ENCODE data around the gene INSYN2A.

The INSYN2A gene

DNA sequence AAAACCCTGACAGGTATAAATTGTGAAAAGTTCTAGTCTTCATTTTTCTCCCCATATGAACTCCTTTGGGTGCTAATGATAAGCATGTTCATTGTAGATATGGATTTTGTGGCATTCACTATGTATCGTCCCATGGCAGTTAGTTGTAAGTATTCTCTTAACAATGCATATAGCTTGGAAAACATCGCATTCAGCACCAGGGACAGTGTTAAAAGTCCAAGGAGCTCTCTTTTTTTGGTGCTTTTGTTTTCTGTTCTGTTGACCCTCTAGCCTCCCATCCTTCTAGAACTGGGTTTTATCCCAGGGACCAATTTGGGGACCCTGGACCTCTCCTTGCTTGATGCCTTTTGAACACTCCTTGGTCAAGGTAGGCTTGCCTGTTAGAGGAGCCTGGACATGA lies 37.7 kb downstream of the INSYN2A start:
- Histone ChIP-seq H3K27me3 (ENCODE audit: control insufficient read depth in 3 of 3, insufficient read depth in 3 of 3, low read depth in 1 of 3, low read length in 3 of 3) (no peaks in the 10 kb centered on the region), H3K9ac (ENCODE audit: low read depth, low read length, poor library complexity) (no peak overlapping the region), H3K18ac (ENCODE audit: low read length) (no peak overlapping the region), H4K8ac (ENCODE audit: low read depth, low read length) (no peak overlapping the region), H3K14ac (ENCODE audit: low read length) (no peak overlapping the region), H3K79me1 (ENCODE audit: low read depth, low read length) (no peaks in the 10 kb centered on the region), H3K4ac (ENCODE audit: low read length) (no peak overlapping the region), H3K4me2 (ENCODE audit: insufficient read depth, low read length, poor library complexity, severe bottlenecking) (no peak overlapping the region), H2AFZ (ENCODE audit: low read length) (no peak overlapping the region), H3K27ac (replicated peaks; ENCODE audit: low read length) (no peak overlapping the region), H2BK120ac (ENCODE audit: low read depth, low read length) (no peak overlapping the region), H2BK5ac (ENCODE audit: low read length) (no peak overlapping the region), H3K23ac (ENCODE audit: low read depth, low read length, poor library complexity) (no peak overlapping the region), H3K4me1 (ENCODE audit: control insufficient read depth in 2 of 2, insufficient read depth in 1 of 2, low read depth in 1 of 2, low read length in 2 of 2) (peaks cover 0 to 2% of the 10 kb centered on the region in 2 donors), H4K91ac (ENCODE audit: low read depth, low read length, poor library complexity) (no peak overlapping the region), H2BK12ac (ENCODE audit: low read length) (no peak overlapping the region), H3K36me3 (replicated peaks in 1 of 2; ENCODE audit: control insufficient read depth in 2 of 2, insufficient read depth in 2 of 2, low read length in 2 of 2) (no peaks in the 10 kb centered on the region), H3K9me3 (replicated peaks in 1 of 2; ENCODE audit: control insufficient read depth in 2 of 2, insufficient read depth in 1 of 2, low read depth in 1 of 2, low read length in 2 of 2) (no peaks in the 10 kb centered on the region), H3K4me3 (ENCODE audit: low read length in 2 of 2) (no peak overlapping the region), H2BK15ac (ENCODE audit: low read length) (no peak overlapping the region), H2AK5ac (ENCODE audit: low read depth, low read length) (no peak overlapping the region)
- no peak for DNase-seq (ENCODE audit: low spot score)
- WGBS, 2 donors (ENCODE audit: extremely low coverage in 2 of 2, insufficient read length in 2 of 2, insufficient replicate concordance in 1 of 2) = no CpG with 5 or more reads among the region's 2 CpGs

DNA sequence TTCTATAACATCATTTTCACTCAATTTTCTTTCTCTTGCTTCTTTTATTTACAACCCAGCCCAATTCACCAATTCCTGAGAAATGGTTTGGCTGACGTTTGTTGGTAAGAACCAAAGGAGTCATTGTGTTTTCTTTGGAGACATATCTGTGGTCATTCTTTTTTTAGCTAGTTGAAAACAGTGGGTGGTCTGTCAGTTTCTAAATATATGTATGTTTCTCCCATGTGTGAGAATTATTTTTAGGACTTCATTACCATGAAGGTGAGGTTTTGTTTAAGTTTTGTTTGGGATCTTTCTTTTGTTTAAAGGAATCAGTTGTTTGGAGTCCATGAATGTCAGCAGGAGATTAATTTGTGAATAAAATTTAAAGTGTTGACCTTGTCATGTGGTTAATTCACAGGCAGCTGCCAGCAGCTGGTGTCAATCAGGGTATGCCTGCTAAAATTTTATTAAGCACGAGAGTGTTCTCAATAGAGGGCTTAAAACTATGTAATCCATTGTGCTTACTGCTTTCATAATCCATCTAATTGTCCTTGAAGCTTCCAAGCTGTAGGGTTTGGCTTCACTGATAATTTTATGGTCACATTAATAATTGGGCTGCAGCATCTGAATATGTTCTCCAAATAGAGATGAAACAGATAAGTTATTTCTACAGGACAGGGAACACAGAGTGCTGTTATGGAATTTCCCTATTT lies 38.7 kb downstream of the INSYN2A start:
- Histone ChIP-seq H2AFZ (ENCODE audit: low read length) (no peak overlapping the region), H2AK5ac (ENCODE audit: low read depth, low read length) (no peak overlapping the region), H2BK15ac (ENCODE audit: low read length) (no peak overlapping the region), H3K27ac (replicated peaks; ENCODE audit: low read length) (no peak overlapping the region), H3K14ac (ENCODE audit: low read length) (no peak overlapping the region), H3K9me3 (replicated peaks in 1 of 2; ENCODE audit: control insufficient read depth in 2 of 2, insufficient read depth in 1 of 2, low read depth in 1 of 2, low read length in 2 of 2) (no peaks in the 10 kb centered on the region), H3K36me3 (replicated peaks in 1 of 2; ENCODE audit: control insufficient read depth in 2 of 2, insufficient read depth in 2 of 2, low read length in 2 of 2) (no peaks in the 10 kb centered on the region), H3K4ac (ENCODE audit: low read length) (no peak overlapping the region), H4K8ac (ENCODE audit: low read depth, low read length) (no peak overlapping the region), H2BK12ac (ENCODE audit: low read length) (no peak overlapping the region), H2BK120ac (ENCODE audit: low read depth, low read length) (no peak overlapping the region), H3K18ac (ENCODE audit: low read length) (no peak overlapping the region), H3K9ac (ENCODE audit: low read depth, low read length, poor library complexity) (no peak overlapping the region), H3K4me3 (ENCODE audit: low read length in 2 of 2) (no peak overlapping the region), H3K4me1 (ENCODE audit: control insufficient read depth in 2 of 2, insufficient read depth in 1 of 2, low read depth in 1 of 2, low read length in 2 of 2) (no peaks in the 10 kb centered on the region), H4K91ac (ENCODE audit: low read depth, low read length, poor library complexity) (no peak overlapping the region), H3K27me3 (ENCODE audit: control insufficient read depth in 3 of 3, insufficient read depth in 3 of 3, low read depth in 1 of 3, low read length in 3 of 3) (no peaks in the 10 kb centered on the region), H2BK5ac (ENCODE audit: low read length) (no peak overlapping the region), H3K4me2 (ENCODE audit: insufficient read depth, low read length, poor library complexity, severe bottlenecking) (no peak overlapping the region), H3K79me1 (ENCODE audit: low read depth, low read length) (no peaks in the 10 kb centered on the region), H3K23ac (ENCODE audit: low read depth, low read length, poor library complexity) (no peak overlapping the region)
- no peak for DNase-seq (ENCODE audit: low spot score)
- WGBS, 2 donors (ENCODE audit: extremely low coverage in 2 of 2, insufficient read length in 2 of 2, insufficient replicate concordance in 1 of 2) = no CpG with 5 or more reads among the region's 2 CpGs

DNA sequence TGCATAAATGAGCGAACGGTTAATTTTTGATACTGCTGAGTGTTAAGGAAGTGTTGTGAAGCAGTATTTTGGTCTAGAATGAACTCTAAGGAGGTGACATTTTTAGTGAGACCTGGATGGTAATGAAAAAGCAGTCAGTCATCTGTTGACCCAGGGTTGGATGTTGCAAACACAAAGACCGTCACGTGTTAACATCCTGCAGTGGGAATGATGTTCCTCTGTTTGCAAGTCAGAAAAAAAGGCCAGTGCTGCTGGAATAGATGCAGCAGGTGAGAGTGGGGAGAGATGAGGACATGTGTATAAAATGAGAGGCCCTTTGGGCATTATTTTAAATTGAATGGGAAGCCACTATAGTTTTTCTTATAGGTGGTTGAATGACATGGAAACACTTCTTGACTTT lies 39.3 kb downstream of the INSYN2A start:
- no peak overlapping the region for H2BK15ac ChIP-seq (ENCODE audit: low read length)
- no peak overlapping the region for H3K4me3 ChIP-seq (ENCODE audit: low read length in 2 of 2)
- WGBS, 2 donors (ENCODE audit: extremely low coverage in 2 of 2, insufficient read length in 2 of 2, insufficient replicate concordance in 1 of 2) = no CpG with 5 or more reads among the region's 4 CpGs
- no peak overlapping the region for H2BK5ac ChIP-seq (ENCODE audit: low read length)
- no peaks in the 10 kb centered on the region for H3K4me1 ChIP-seq (ENCODE audit: control insufficient read depth in 2 of 2, insufficient read depth in 1 of 2, low read depth in 1 of 2, low read length in 2 of 2)
- no peaks in the 10 kb centered on the region for H3K36me3 ChIP-seq (replicated peaks in 1 of 2; ENCODE audit: control insufficient read depth in 2 of 2, insufficient read depth in 2 of 2, low read length in 2 of 2)
- H3K9me3 ChIP-seq (replicated peaks in 1 of 2; ENCODE audit: control insufficient read depth in 2 of 2, insufficient read depth in 1 of 2, low read depth in 1 of 2, low read length in 2 of 2) = no peaks in the 10 kb centered on the region
- H2AFZ ChIP-seq (ENCODE audit: low read length) = no peak overlapping the region
- H3K23ac ChIP-seq (ENCODE audit: low read depth, low read length, poor library complexity) = no peak overlapping the region
- no peak overlapping the region for H2BK120ac ChIP-seq (ENCODE audit: low read depth, low read length)
- no peak overlapping the region for H4K91ac ChIP-seq (ENCODE audit: low read depth, low read length, poor library complexity)
- no peak overlapping the region for H2BK12ac ChIP-seq (ENCODE audit: low read length)
- no peak overlapping the region for H3K18ac ChIP-seq (ENCODE audit: low read length)
- DNase-seq (ENCODE audit: low spot score) = no peak
- no peak overlapping the region for H2AK5ac ChIP-seq (ENCODE audit: low read depth, low read length)
- no peak overlapping the region for H3K14ac ChIP-seq (ENCODE audit: low read length)
- no peaks in the 10 kb centered on the region for H3K79me1 ChIP-seq (ENCODE audit: low read depth, low read length)
- no peak overlapping the region for H3K9ac ChIP-seq (ENCODE audit: low read depth, low read length, poor library complexity)
- no peak overlapping the region for H4K8ac ChIP-seq (ENCODE audit: low read depth, low read length)
- no peaks in the 10 kb centered on the region for H3K27me3 ChIP-seq (ENCODE audit: control insufficient read depth in 3 of 3, insufficient read depth in 3 of 3, low read depth in 1 of 3, low read length in 3 of 3)
- no peak overlapping the region for H3K4ac ChIP-seq (ENCODE audit: low read length)
- no peak overlapping the region for H3K4me2 ChIP-seq (ENCODE audit: insufficient read depth, low read length, poor library complexity, severe bottlenecking)
- no peak overlapping the region for H3K27ac ChIP-seq (replicated peaks; ENCODE audit: low read length)

DNA sequence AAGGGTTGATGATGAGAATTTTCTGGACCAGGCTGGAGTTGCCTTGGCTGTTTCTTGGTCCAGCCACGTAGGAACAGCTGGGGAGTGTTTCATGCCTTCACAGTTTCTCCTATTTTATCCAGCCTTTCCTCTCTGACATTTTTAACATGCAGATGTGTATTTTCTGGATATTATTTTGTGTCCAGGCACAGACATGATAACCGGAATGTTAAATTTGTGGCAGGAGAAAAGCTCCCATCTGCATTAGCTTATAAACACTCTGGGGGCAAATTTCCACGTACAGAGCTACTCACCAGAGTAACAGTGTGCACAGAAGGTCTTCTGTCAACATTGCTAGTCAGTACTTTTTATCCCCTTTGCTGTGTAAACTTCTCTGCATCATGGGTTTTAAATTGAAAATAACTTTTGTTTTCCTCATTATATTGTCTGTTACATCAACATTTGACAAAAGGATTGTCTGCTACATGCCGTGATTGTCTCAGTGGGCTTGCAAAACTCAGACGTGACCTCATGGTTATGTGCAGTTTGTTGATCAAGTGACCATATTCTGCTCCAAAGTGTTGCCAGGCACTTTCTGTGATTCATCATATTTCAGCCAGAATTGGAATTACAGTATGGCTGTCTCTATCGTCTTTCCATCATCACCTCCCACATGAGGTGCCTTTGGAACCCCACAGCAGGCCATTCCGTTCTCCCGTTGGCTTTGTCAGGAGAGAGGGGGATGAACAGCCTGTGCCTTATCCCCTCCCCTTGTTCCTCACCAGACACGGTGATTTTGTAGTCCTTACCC lies 41.4 kb downstream of the INSYN2A start:
- Histone ChIP-seq H3K4ac (ENCODE audit: low read length) (no peak overlapping the region), H2BK12ac (ENCODE audit: low read length) (no peak overlapping the region), H3K4me1 (ENCODE audit: control insufficient read depth in 2 of 2, insufficient read depth in 1 of 2, low read depth in 1 of 2, low read length in 2 of 2) (no peaks in the 10 kb centered on the region), H2AFZ (ENCODE audit: low read length) (no peak overlapping the region), H3K79me1 (ENCODE audit: low read depth, low read length) (no peaks in the 10 kb centered on the region), H3K9ac (ENCODE audit: low read depth, low read length, poor library complexity) (no peak overlapping the region), H3K23ac (ENCODE audit: low read depth, low read length, poor library complexity) (no peak overlapping the region), H3K4me3 (ENCODE audit: low read length in 2 of 2) (no peak overlapping the region), H3K14ac (ENCODE audit: low read length) (no peak overlapping the region), H2AK5ac (ENCODE audit: low read depth, low read length) (no peak overlapping the region), H3K36me3 (replicated peaks in 1 of 2; ENCODE audit: control insufficient read depth in 2 of 2, insufficient read depth in 2 of 2, low read length in 2 of 2) (no peaks in the 10 kb centered on the region), H4K8ac (ENCODE audit: low read depth, low read length) (no peak overlapping the region), H3K9me3 (replicated peaks in 1 of 2; ENCODE audit: control insufficient read depth in 2 of 2, insufficient read depth in 1 of 2, low read depth in 1 of 2, low read length in 2 of 2) (no peaks in the 10 kb centered on the region), H3K27me3 (ENCODE audit: control insufficient read depth in 3 of 3, insufficient read depth in 3 of 3, low read depth in 1 of 3, low read length in 3 of 3) (no peaks in the 10 kb centered on the region), H3K27ac (replicated peaks; ENCODE audit: low read length) (no peak overlapping the region), H2BK120ac (ENCODE audit: low read depth, low read length) (no peak overlapping the region), H3K18ac (ENCODE audit: low read length) (no peak overlapping the region), H2BK5ac (ENCODE audit: low read length) (no peak overlapping the region), H3K4me2 (ENCODE audit: insufficient read depth, low read length, poor library complexity, severe bottlenecking) (no peak overlapping the region), H4K91ac (ENCODE audit: low read depth, low read length, poor library complexity) (no peak overlapping the region), H2BK15ac (ENCODE audit: low read length) (no peak overlapping the region)
- DNase-seq (ENCODE audit: low spot score) = no peak
- WGBS, 2 donors (ENCODE audit: extremely low coverage in 2 of 2, insufficient read length in 2 of 2, insufficient replicate concordance in 1 of 2) = no CpG with 5 or more reads among the region's 9 CpGs

Measured in neuronal stem cell (in vitro differentiated cells).